Mucosa of descending colon (tissue), 3 donors: ENCODE data around the gene TMTC2. TPM values are rescaled to one million over a fixed set of nuclear protein-coding genes. Genes with fewer than 3 reads are reported as not detected.
A peak's percentile ranks its signal among the peaks of the same experiment; 100 is the strongest.

ENCODE experiments used
- ATAC-seq: fragments of 200-7000 bp; cut with Tn5 transposase; one replicate; pipeline ENCODE4 v1.9.1; 2020; ENCODE audit warnings: mild to moderate bottlenecking, moderate library complexity
- DNase-seq, 3 donors: peaks; one replicate each; pipeline ENCODE4 v3.0.0-alpha.2; 2020
- H3K36me3 ChIP-seq: fragments of 200-600 bp; one replicate; pipeline ENCODE4 v1.8.0; 2021; ENCODE audit warnings: low read depth, mild to moderate bottlenecking
- H3K4me1 ChIP-seq: fragments of 200-600 bp; one replicate; pipeline ENCODE4 v1.8.0; 2021; ENCODE audit warnings: low read depth, mild to moderate bottlenecking
- H3K4me3 ChIP-seq: fragments of 200-600 bp; one replicate; pipeline ENCODE4 v1.8.0; 2021; ENCODE audit warnings: mild to moderate bottlenecking
- H3K9me3 ChIP-seq: fragments of 200-600 bp; one replicate; pipeline ENCODE4 v1.8.0; 2021; ENCODE audit warnings: mild to moderate bottlenecking
- intact Hi-C, 2 donors: fragments of 100-400 bp; cut with DNase I in 1 of 2; cut with micrococcal nuclease in 1 of 2; formaldehyde crosslinking; loops; one replicate each; pipeline versions ENCODE4 v1.11.0 to v1.11.1; 2022; cut with DNase I, micrococcal nuclease
- total RNA-seq, 3 donors: library from RNA; stranded (reverse); fragmentation: NEBNext Ultra II Directional in 2 of 3; extraction: Animal tissue kit (Norgen Biotek cat#: 25700) in 2 of 3; gene quantifications; one replicate each; pipeline versions ENCODE4 v1.2.1 to v1.2.4, GENCODE V29; 2021 to 2023
- TF ChIP-seq, protein P1 (sequence below): fragments of 200-600 bp; IDR thresholded peaks from one replicate; pipeline ENCODE4 v1.8.0; 2022; ENCODE audit warnings: antibody characterized with exemption, mild to moderate bottlenecking
- donor health status: DM: no; HTN: no; CAD: no; lungs with moderate emphysema.
- donor health status: DM: no; HTN: no; CAD: no.
- donor health status: DM: no; HTN: yes; CAD: no.

Gene TMTC2
- total RNA-seq, 3 donors from 2014 or later, result 13.3 to 40.4 (median 14.6) TPM

DNA sequence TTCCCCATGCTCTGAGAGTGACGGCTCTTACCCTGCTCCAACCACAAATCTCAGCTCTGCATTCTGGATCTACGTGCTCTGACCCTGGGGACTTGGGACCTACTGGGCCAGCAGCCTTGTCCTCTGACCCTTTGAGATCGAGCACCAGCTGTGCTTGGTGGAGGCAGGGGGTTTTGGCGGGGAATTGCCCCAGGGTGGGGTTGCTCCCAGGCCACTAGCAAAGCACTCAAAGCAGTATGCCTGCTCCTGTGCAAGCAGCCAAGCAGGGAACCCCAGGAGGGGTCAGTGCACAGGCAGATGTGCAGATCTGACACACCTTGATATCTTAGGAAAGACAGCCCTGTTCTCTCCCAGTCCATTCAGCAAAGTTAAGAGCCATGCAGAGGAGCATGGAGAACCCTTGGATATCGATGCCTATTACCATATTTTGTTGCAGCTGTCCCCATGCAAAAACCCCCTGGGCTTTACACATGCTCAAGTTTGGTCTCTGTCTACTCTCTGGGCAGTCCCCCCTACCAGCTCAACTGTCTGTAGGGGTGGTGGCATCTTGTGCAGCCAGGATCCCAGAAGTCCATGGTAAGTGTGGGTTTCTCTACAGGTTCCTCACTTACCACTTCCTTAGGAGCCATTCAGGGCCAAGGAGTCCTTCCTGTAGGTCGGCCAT lies 319.0 kb downstream of the TMTC2 start:
- DNase-seq (no peak), ATAC-seq (no peak)
- H3K9me3 ChIP-seq, result peaks cover 10% of the 10 kb centered on the region
- intact Hi-C loops, result no loop called here
- H3K36me3 ChIP-seq, result no peaks in the 10 kb centered on the region
- H3K4me1 ChIP-seq, result no peaks in the 10 kb centered on the region
- TF ChIP-seq, protein P1, sequence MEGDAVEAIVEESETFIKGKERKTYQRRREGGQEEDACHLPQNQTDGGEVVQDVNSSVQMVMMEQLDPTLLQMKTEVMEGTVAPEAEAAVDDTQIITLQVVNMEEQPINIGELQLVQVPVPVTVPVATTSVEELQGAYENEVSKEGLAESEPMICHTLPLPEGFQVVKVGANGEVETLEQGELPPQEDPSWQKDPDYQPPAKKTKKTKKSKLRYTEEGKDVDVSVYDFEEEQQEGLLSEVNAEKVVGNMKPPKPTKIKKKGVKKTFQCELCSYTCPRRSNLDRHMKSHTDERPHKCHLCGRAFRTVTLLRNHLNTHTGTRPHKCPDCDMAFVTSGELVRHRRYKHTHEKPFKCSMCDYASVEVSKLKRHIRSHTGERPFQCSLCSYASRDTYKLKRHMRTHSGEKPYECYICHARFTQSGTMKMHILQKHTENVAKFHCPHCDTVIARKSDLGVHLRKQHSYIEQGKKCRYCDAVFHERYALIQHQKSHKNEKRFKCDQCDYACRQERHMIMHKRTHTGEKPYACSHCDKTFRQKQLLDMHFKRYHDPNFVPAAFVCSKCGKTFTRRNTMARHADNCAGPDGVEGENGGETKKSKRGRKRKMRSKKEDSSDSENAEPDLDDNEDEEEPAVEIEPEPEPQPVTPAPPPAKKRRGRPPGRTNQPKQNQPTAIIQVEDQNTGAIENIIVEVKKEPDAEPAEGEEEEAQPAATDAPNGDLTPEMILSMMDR, result no peak
- H3K4me3 ChIP-seq, result no peak overlapping the region

DNA sequence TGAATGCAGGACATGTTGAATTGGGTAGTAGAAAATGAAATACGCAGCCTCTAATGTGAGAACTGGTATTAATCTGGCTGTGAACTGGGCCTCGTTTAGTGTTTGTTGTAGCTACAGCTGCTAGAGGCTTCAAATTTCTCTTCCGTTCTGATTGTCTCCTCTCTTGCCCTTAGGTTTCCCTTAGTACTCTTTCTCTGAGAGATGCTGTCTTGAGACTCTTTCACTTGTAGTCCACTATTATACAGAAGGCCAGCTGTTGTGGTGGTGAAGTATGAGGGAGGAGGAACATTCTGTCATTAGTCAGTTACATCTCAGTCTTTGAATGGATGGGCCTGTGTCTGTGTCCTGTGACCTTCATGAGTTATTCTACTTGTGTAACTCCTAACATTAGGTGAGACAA lies 322.0 kb downstream of the TMTC2 start:
- ATAC-seq, result no peak
- intact Hi-C loops, result no loop called here
- Histone ChIP-seq H3K4me3 (no peak overlapping the region), H3K36me3 (no peaks in the 10 kb centered on the region), H3K4me1 (no peaks in the 10 kb centered on the region), H3K9me3 (peaks cover 16% of the 10 kb centered on the region)
- no peak for DNase-seq
- TF ChIP-seq, protein P1, result no peak

DNA sequence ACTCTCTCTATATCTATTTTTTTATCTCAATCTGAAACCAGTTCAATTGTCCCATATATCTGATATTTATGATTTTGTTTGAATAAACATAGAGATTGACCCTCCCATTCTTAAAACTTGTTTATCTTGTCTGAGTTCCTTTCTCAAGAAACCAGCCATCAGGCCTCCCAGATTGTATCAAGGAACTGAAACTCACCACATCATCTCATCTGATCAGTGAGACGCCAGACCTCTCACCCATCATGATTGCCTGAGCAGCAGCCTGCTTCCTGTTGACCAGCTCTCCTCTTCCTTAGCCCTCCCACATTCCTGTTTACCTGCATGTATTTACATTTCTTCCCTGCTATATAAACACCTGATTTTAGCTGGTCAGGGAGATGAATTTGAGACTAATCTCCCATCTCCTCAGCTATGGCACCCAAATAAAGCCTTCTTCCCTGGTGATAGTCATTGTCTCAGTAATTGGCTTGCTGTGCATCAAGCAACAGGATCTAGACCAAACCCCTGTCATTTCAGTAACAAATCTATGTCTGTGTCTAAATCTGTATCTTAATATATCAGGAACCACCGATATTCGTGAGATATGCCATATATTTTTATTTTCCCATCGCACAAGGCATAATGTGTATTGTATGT lies 323.6 kb downstream of the TMTC2 start:
- Histone ChIP-seq H3K36me3 (no peaks in the 10 kb centered on the region), H3K4me3 (no peak overlapping the region), H3K4me1 (no peaks in the 10 kb centered on the region), H3K9me3 (peaks cover 16% of the 10 kb centered on the region)
- DNase-seq (no peak), ATAC-seq (no peak)
- intact Hi-C loops, result no loop called here
- TF ChIP-seq, protein P1, result no peak

DNA sequence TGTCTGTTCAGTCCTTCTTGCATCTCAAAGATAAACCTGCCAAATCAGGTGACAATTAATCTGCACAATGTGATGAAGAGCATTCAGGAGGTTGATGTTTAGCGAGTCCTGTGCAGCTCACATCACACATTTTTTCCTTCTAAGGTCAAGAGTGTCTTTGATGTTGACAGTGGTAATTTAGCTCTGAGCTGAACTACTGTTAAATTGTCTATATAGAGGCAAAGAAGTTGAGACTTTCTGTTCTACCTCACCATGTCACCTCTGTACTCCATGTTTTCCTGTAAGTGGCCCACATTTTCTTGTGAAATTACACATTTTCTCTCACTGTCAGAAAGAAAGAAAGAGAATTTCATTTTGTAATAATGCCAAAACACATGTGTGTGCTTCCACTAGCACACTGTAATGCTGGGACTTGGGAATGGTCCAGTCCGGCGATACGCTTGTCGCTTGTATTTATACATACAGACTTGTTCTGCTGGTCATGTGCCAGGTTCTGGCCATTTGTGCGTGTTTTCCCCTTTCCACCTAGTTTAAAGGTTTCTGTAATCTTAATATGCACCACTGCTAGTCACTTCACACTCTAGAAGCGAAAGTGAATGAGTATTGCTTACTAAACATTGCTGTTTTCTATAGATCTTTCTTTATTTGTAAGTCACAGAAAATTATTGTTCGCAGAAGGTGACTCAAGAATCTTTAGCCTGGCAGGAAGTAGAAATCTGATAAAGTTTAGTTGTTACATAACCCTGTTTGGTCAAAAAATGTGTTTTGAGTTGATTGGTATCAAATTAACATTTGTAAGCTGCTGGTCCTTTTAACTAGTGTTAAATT lies 328.9 kb downstream of the TMTC2 start:
- ATAC-seq, result no peak
- Histone ChIP-seq H3K9me3 (peaks cover 6% of the 10 kb centered on the region), H3K4me3 (no peak overlapping the region), H3K4me1 (no peaks in the 10 kb centered on the region), H3K36me3 (no peaks in the 10 kb centered on the region)
- TF ChIP-seq, protein P1, result no peak
- intact Hi-C loops, result no loop called here
- no peak for DNase-seq

DNA sequence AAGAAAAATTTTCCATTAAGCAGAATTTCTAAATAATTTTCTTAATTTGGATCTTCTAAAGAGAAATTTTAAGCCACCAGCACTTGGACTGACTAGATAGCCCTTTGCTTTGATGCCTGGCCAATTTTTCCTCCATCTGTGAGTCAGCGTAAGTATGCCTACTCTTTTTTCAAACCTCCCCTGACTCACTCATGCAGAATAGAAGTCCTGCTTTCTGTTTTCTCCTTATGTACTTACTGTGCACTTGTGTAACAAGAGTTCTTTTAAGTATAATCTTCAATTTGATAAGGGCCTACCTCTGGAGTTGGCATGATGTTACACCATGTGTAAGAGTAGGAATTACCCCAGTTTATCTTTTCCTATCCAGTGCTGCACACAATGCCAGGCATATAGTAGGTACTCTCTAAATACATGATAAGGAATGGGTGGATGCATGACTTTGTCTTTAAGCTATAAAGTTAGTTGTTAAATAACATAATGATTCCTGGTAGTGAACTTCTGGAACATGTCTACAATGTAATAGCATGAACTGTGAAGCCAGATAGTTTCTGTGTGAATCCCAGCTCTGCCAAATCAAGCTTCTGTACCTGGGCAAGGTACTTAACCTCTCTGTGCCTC lies 329.6 kb downstream of the TMTC2 start:
- intact Hi-C loops, result no loop called here
- Histone ChIP-seq H3K9me3 (no peaks in the 10 kb centered on the region), H3K4me3 (no peak overlapping the region), H3K36me3 (no peaks in the 10 kb centered on the region), H3K4me1 (no peaks in the 10 kb centered on the region)
- peak in 1 of 3 donors; percentile 11 for DNase-seq
- TF ChIP-seq, protein P1, result no peak
- ATAC-seq, result peak; percentile 27
